Breast epithelium (tissue), 3 donors: Measurements from ENCODE around the gene CCDC6.

ENCODE experiments used
- POLR2A ChIP-seq: fragments of 450-650 bp; IDR thresholded peaks from one replicate; pipeline ENCODE4 v1.6.1; 2016; ENCODE audit warnings: antibody characterized with exemption, mild to moderate bottlenecking, moderate library complexity
- POLR2AphosphoS5 ChIP-seq, 3 donors: sonication (generic); formaldehyde crosslinking; IDR thresholded peaks; one replicate each; pipeline ENCODE4 v1.6.1; 2017; ENCODE audit warnings: antibody characterized with exemption in 3 of 3
- TF ChIP-seq, protein P1 (sequence below), 3 donors: fragments of 450-650 bp; IDR thresholded peaks; one replicate each; pipeline ENCODE4 v1.5.1; 2016 to 2017; ENCODE audit warnings: antibody characterized with exemption in 3 of 3, mild to moderate bottlenecking in 3 of 3, moderate library complexity in 3 of 3

DNA sequence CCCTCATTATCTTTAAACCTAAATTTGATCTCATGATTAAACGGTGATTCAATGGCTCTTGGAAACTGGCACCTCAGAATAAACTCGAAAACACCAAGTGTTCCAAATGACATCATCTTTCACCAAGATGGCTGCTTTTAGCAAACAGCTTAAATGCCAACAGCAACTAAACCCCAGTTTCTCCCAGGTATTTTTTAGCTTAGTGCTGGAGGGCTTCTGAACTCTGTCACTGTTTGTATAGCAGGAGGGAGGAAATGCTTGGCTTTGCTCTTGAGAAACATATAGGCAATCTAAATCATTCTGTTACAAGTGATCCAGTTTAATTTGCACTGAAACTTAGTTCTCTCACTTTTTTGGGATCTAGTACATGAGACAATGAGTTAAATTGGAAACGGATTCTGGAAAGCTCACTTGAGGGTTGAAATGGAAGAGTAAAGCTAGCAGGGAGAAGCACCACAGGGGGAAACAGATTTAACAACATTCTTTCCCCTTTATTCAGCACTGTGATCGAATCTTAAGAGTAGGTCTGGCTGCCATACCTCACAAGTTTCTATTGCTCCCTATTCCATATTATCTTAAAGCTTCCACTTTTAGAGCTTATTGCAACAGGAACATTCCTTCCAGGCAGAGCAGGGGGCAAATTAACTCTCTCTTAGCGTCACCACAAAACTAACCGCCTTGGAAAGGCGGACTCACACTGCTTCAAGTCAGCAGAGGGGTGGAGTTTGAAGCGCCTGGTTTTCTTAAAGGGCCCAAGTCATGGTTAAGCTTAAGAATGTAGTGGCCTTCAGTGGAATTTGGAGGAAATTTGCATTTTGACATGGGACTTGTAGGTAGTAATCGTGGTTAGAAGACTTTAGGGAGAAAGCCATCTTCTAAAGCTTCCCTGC, 1.8 kb upstream of the CCDC6 start:
- TF ChIP-seq POLR2A (peak; percentile 25), POLR2AphosphoS5 (IDR thresholded peaks at IDR 0.05) (peak in 2 of 3 donors; percentile 25 to 85)
- TF ChIP-seq, protein P1, sequence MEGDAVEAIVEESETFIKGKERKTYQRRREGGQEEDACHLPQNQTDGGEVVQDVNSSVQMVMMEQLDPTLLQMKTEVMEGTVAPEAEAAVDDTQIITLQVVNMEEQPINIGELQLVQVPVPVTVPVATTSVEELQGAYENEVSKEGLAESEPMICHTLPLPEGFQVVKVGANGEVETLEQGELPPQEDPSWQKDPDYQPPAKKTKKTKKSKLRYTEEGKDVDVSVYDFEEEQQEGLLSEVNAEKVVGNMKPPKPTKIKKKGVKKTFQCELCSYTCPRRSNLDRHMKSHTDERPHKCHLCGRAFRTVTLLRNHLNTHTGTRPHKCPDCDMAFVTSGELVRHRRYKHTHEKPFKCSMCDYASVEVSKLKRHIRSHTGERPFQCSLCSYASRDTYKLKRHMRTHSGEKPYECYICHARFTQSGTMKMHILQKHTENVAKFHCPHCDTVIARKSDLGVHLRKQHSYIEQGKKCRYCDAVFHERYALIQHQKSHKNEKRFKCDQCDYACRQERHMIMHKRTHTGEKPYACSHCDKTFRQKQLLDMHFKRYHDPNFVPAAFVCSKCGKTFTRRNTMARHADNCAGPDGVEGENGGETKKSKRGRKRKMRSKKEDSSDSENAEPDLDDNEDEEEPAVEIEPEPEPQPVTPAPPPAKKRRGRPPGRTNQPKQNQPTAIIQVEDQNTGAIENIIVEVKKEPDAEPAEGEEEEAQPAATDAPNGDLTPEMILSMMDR (IDR thresholded peaks at IDR 0.05) = no peak
